ENCODE measurements around the gene DES.

GRCh38 chr2:219420687-219421086, 2.5 kb downstream of the DES start:
- TF ChIP-seq CTCF (IDR thresholded peaks at IDR 0.05; ENCODE audit: low read depth, low read length) (no peak), POLR2A (IDR thresholded peaks at IDR 0.05; ENCODE audit: extremely low read depth, insufficient read length) (no peak), MYC (IDR thresholded peaks at IDR 0.05; ENCODE audit: low read depth, low read length) (no peak)
- TF ChIP-seq, protein P1, sequence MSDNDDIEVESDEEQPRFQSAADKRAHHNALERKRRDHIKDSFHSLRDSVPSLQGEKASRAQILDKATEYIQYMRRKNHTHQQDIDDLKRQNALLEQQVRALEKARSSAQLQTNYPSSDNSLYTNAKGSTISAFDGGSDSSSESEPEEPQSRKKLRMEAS (IDR thresholded peaks at IDR 0.05; ENCODE audit: low read depth, low read length), result no peak
